HCT116 (cell line): ENCODE data around the gene CREBRF. TPM values are rescaled to one million over a fixed set of nuclear protein-coding genes. Genes with fewer than 3 reads are reported as not detected.

ENCODE experiments used
- ATAC-seq: fragments of 200-7000 bp; cut with Tn5 transposase; 2 replicates; pipeline ENCODE4 v1.9.1; 2020; ENCODE audit warnings: mild to moderate bottlenecking, moderate library complexity
- BruUV-seq: library from RNA; stranded (reverse); fragments of 400-500 nt; replicated peaks from 2 replicates; lab custom pipeline; 2021; lab: Mats Ljungman, UMichigan
- CTCF ChIA-PET: fragments of 300-600 bp; sonication (Branson Sonifier 250); formaldehyde crosslinking; loops from one replicate; lab custom pipeline; 2021; ENCODE audit warnings: antibody characterized with exemption; lab: Charles Lee
- POLR2A ChIA-PET: fragments of 300-600, 350-600 bp; sonication (Branson Sonifier 250); formaldehyde crosslinking; loops from one replicate; lab custom pipeline; 2021; ENCODE audit warnings: antibody characterized with exemption; lab: Charles Lee
- RAD21 ChIA-PET, 2 experiments: fragments of 300-600 bp; sonication (Branson Sonifier 250); formaldehyde crosslinking; loops; one replicate each; lab custom pipeline; 2023; ENCODE audit warnings: low total read pairs in 2 of 2; ENCODE audit not compliant: uncharacterized antibody in 2 of 2, unreplicated experiment in 2 of 2, low non-redundant PET in 1 of 2; lab: Charles Lee
- DNase-seq: peaks from one replicate; pipeline ENCODE4 v3.0.0-alpha.2; 2010; ENCODE audit warnings: low read depth, low spot score
- H2AFZ ChIP-seq: fragments of 200-600 bp; shearing (Covaris generic), sonication (generic); 2 replicates; pipeline ENCODE4 v1.6.1; 2017; ENCODE audit warnings: low read depth, mixed run types, mixed read lengths, antibody characterized with exemption, low read length; ENCODE audit not compliant: poor library complexity, severe bottlenecking
- H3K27ac ChIP-seq: 2 replicates; pipeline ENCODE4 v1.5.1; 2012; ENCODE audit warnings: low read depth, low read length
- H3K27me3 ChIP-seq: fragments of 200-600 bp; sonication (generic); 2 replicates; pipeline ENCODE4 v1.6.1; 2016; ENCODE audit warnings: mixed run types, low read length, mixed read lengths; ENCODE audit not compliant: insufficient read depth
- H3K36me3 ChIP-seq, 2 experiments: fragments of 200-500 bp in 1 of 2; fragments of 200-600 bp in 1 of 2; sonication (Bioruptor generic) in 1 of 2; sonication (generic) in 1 of 2; 2 replicates each; pipeline versions ENCODE4 v1.5.1 to v1.6.1; 2014 to 2016; ENCODE audit warnings: low read length in 2 of 2, inconsistent platforms in 1 of 2, mixed read lengths in 1 of 2, mixed run types in 1 of 2; ENCODE audit not compliant: insufficient read depth in 2 of 2, control insufficient read depth in 1 of 2
- H3K4me1 ChIP-seq, 2 experiments: fragments of 200-600 bp in 1 of 2; sonication (generic) in 1 of 2; 2 replicates each; pipeline versions ENCODE4 v1.5.1 to v1.6.1; 2012 to 2017; ENCODE audit warnings: low read length in 2 of 2, inconsistent platforms in 1 of 2, mild to moderate bottlenecking in 1 of 2, mixed read lengths in 1 of 2, mixed run types in 1 of 2, moderate library complexity in 1 of 2; ENCODE audit not compliant: insufficient read depth in 2 of 2, control insufficient read depth in 1 of 2
- H3K4me2 ChIP-seq: fragments of 200-600 bp; sonication (generic); 2 replicates; pipeline ENCODE4 v1.6.1; 2017; ENCODE audit warnings: mixed run types, low read length, mixed read lengths
- H3K4me3 ChIP-seq, 2 experiments: fragments of 200-600 bp in 1 of 2; sonication (generic) in 1 of 2; replicated peaks in 1 of 2; 2 replicates each; pipeline ENCODE4 v1.5.1; 2011 to 2016; ENCODE audit warnings: low read length in 2 of 2, control low read depth in 1 of 2, low read depth in 1 of 2, mild to moderate bottlenecking in 1 of 2, mixed read lengths in 1 of 2, mixed run types in 1 of 2
- H3K79me2 ChIP-seq: fragments of 200-600 bp; sonication (generic); 2 replicates; pipeline ENCODE4 v1.6.1; 2017; ENCODE audit warnings: mild to moderate bottlenecking, mixed run types, low read length, moderate library complexity, mixed read lengths; ENCODE audit not compliant: insufficient read depth
- H3K9ac ChIP-seq: fragments of 200-600 bp; sonication (generic); 2 replicates; pipeline ENCODE4 v1.6.1; 2016; ENCODE audit warnings: low read length, mixed read lengths
- H3K9me2 ChIP-seq: fragments of 200-600 bp; sonication (generic), shearing (Covaris generic); 2 replicates; pipeline ENCODE4 v1.6.1; 2017; ENCODE audit warnings: mixed run types, mild to moderate bottlenecking, moderate library complexity; ENCODE audit not compliant: insufficient read depth
- H3K9me3 ChIP-seq, 2 experiments: fragments of 200-500 bp in 1 of 2; fragments of 200-600 bp in 1 of 2; sonication (Bioruptor generic) in 1 of 2; sonication (generic) in 1 of 2; 2 replicates each; pipeline ENCODE4 v1.6.1; 2014 to 2017; ENCODE audit warnings: low read length in 2 of 2, mixed read lengths in 2 of 2, inconsistent platforms in 1 of 2, low read depth in 1 of 2, mild to moderate bottlenecking in 1 of 2, mixed run types in 1 of 2, moderate library complexity in 1 of 2; ENCODE audit not compliant: control insufficient read depth in 1 of 2, insufficient read depth in 1 of 2
- H4K20me1 ChIP-seq: fragments of 200-600 bp; sonication (generic), shearing (Covaris generic); 2 replicates; pipeline ENCODE4 v1.6.1; 2017; ENCODE audit warnings: mixed run types, mild to moderate bottlenecking, moderate library complexity; ENCODE audit not compliant: insufficient read depth
- ATF3 ChIP-seq: IDR thresholded peaks from 2 replicates; pipeline ENCODE4 v1.6.1; 2012
- CTCF ChIP-seq, 3 experiments: fragments of 200-600 bp in 1 of 3; sonication (generic) in 1 of 3; IDR thresholded peaks in 2 of 3; conservative IDR thresholded peaks in 1 of 3; 2 replicates each; pipeline ENCODE4 v1.5.1; 2012 to 2017; ENCODE audit warnings: low read depth in 2 of 3, low read length in 2 of 3, antibody characterized with exemption in 1 of 3, borderline replicate concordance in 1 of 3, control low read depth in 1 of 3, mild to moderate bottlenecking in 1 of 3, mixed read lengths in 1 of 3, mixed run types in 1 of 3, moderate library complexity in 1 of 3; ENCODE audit not compliant: insufficient read depth in 1 of 3
- EGR1 ChIP-seq: IDR thresholded peaks from 2 replicates; pipeline ENCODE4 v1.6.1; 2012; ENCODE audit warnings: low read depth
- EZH2 ChIP-seq: fragments of 200-600 bp; sonication (generic); IDR thresholded peaks from 2 replicates; pipeline ENCODE4 v1.6.1; 2017; ENCODE audit warnings: antibody characterized with exemption, mixed run types
- POLR2A ChIP-seq: IDR thresholded peaks from 2 replicates; pipeline ENCODE4 v1.7.0; 2011; ENCODE audit warnings: borderline replicate concordance; ENCODE audit not compliant: insufficient read depth, insufficient read length; ENCODE audit errors: extremely low read depth
- POLR2AphosphoS5 ChIP-seq: IDR thresholded peaks from 2 replicates; pipeline ENCODE4 v1.6.1; 2011; ENCODE audit warnings: mild to moderate bottlenecking, low read depth, low read length, moderate library complexity
- SP1 ChIP-seq: IDR thresholded peaks from 2 replicates; pipeline ENCODE4 v1.6.1; 2012; ENCODE audit warnings: low read depth
- SRF ChIP-seq: IDR thresholded peaks from 2 replicates; pipeline ENCODE4 v1.6.1; 2012; ENCODE audit warnings: low read depth
- TCF7L2 ChIP-seq: IDR thresholded peaks from 2 replicates; pipeline ENCODE4 v1.7.0; 2011; ENCODE audit warnings: borderline replicate concordance, inconsistent platforms; ENCODE audit not compliant: insufficient read depth, insufficient read length; ENCODE audit errors: extremely low read depth
- intact Hi-C: fragments of 100-400 bp; cut with micrococcal nuclease; formaldehyde crosslinking; loops from 2 replicates; pipeline ENCODE4 v1.10.0; 2022
- total RNA-seq: library from RNA; stranded (reverse); gene quantifications from one replicate; pipeline ENCODE4 v1.2.1, GENCODE V29; 2021; ENCODE audit not compliant: unreplicated experiment

The CREBRF gene
- total RNA-seq, 1 experiment from 2014 or later = 7.7 TPM

GRCh38 chr5:173144200-173145176, 88.3 kb downstream of the CREBRF start, which contains the start of gene BNIP1 (continued):
- TF ChIP-seq CTCF (IDR thresholded peaks at IDR 0.05 in 2 of 3, conservative IDR thresholded peaks at IDR 0.05 in 1 of 3; ENCODE audit: borderline replicate concordance in 1 of 3, insufficient read depth in 1 of 3, low read depth in 2 of 3, low read length in 2 of 3) = peak; percentile 75 to 97 (median 87)
- TF ChIP-seq ATF3 = no peak; the same call in 1 of the 2 replicates
- peak; percentile 86 for TF ChIP-seq SP1
- peak; percentile 63 for TF ChIP-seq POLR2A
- peak; percentile 68; the same call in 1 of the 2 replicates for TF ChIP-seq SRF
- peak; percentile 71 for TF ChIP-seq POLR2AphosphoS5
- TF ChIP-seq, all 23 proteins: peak for 16

- Histone ChIP-seq H4K20me1 (no peaks in the 10 kb centered on the region), H3K9me3 (no peaks in the 10 kb centered on the region), H3K9ac (no peak overlapping the region), H3K79me2 (peaks cover 11% of the 10 kb centered on the region), H3K36me3 (peaks cover 0 to 15% of the 10 kb centered on the region in 2 experiments; a peak in 2 of 4 replicates), H3K27me3 (no peaks in the 10 kb centered on the region), H3K27ac (no peak overlapping the region)
- RAD21 ChIA-PET = no interaction called here
- ATAC-seq = no peak
- intact Hi-C loops = no loop called here
- no peak for TF ChIP-seq TCF7L2
- no peak for TF ChIP-seq EGR1
- no peak for TF ChIP-seq EZH2
- TF ChIP-seq, all 23 proteins: peak for 0
- no peak overlapping the region for H3K4me2 ChIP-seq
- no peak overlapping the region for H3K4me3 ChIP-seq
- BruUV-seq = no TSS peak
- POLR2A ChIA-PET = no interaction called here
- DNase-seq = no peak
- peaks cover 0 to 9% of the 10 kb centered on the region in 2 experiments; a peak in 2 of 4 replicates for H3K4me1 ChIP-seq
- CTCF ChIA-PET = no interaction called here
- no peak overlapping the region for H2AFZ ChIP-seq
- H3K9me2 ChIP-seq = no peaks in the 10 kb centered on the region
Observed at GRCh38 chr5:173148354-173148753, 92.2 kb downstream of the CREBRF start.
